ENCODE results near the gene TTC9B.

GRCh38 chr19:40244579-40245317 is 26.6 kb upstream of the TTC9B start:
- no peak for TF ChIP-seq POLR2A (IDR thresholded peaks at IDR 0.05; ENCODE audit: extremely low read depth, insufficient read length)
- no peak for TF ChIP-seq MYC (IDR thresholded peaks at IDR 0.05; ENCODE audit: low read depth, low read length)
